Ovary (tissue), 3 donors: ENCODE results near the gene YTHDF1.

Source experiments
- CTCF ChIP-seq, 3 donors: fragments of 450-650 bp in 2 of 3; fragments of 200-600 bp in 1 of 3; IDR thresholded peaks; one replicate each; pipeline versions ENCODE4 v1.5.1 to v1.8.0; 2016 to 2022; ENCODE audit warnings: antibody characterized with exemption in 3 of 3, mild to moderate bottlenecking in 1 of 3
- POLR2A ChIP-seq: fragments of 450-650 bp; IDR thresholded peaks from one replicate; pipeline ENCODE4 v1.6.1; 2017; ENCODE audit warnings: antibody characterized with exemption, mild to moderate bottlenecking, moderate library complexity
- donor health status: DM: no; HTN: no; CAD: no.

GRCh38 chr20:63194797-63195173 lies 21.1 kb downstream of the YTHDF1 start:
- TF ChIP-seq CTCF (IDR thresholded peaks at IDR 0.05) (no peak), POLR2A (no peak)
